Measurements from ENCODE around the gene PCDHGA4. TPM values are rescaled to one million over a fixed set of nuclear protein-coding genes. Genes with fewer than 3 reads are reported as not detected.

Gene PCDHGA4
- total and polyA plus RNA-seq, 10 donors, result 0.04 to 4.5 (median 2.0) TPM

DNA sequence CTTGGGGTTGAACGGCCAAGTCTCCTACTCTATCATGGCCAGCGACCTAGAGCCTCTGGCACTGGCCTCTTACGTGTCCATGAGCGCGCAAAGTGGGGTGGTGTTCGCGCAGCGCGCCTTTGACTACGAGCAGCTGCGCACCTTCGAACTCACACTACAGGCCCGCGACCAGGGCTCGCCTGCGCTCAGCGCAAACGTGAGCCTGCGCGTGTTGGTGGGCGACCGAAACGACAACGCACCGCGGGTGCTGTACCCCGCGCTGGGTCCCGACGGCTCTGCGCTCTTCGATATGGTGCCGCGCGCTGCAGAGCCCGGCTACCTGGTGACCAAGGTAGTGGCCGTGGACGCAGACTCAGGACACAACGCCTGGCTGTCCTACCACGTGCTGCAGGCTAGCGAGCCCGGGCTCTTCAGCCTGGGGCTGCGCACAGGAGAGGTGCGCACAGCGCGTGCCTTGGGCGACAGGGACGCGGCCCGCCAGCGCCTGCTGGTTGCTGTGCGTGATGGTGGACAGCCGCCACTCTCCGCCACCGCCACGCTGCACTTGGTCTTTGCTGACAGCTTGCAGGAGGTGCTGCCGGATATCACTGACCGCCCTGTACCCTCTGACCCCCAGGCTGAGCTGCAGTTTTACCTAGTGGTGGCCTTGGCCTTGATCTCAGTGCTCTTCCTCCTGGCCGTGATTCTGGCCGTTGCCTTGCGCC, 44.9 kb downstream of the PCDHGA4 start:
- Histone ChIP-seq H3K4me1 (no peaks in the 10 kb centered on the region), H3K36me3 (peaks cover 0 to 7% (median 0%) of the 10 kb centered on the region in 6 donors), H3K9me3 (peaks cover 7 to 96% (median 79%) of the 10 kb centered on the region in 8 donors), H3K27me3 (replicated peaks in 1 of 7) (peaks cover 0 to 93% (median 23%) of the 10 kb centered on the region in 7 donors), H3K27ac (no peak overlapping the region), H3K4me3 (peak overlapping the region in 1 of 8 donors; percentile 4)
- intact Hi-C loops (cut with DNase I; ENCODE audit: low total_unique reads), result no loop called here
- WGBS, 5 donors, result 30 to 40% (median 35%) methylated on average over 15 to 61 of the region's 61 CpGs
- TF ChIP-seq POLR2A (IDR thresholded peaks at IDR 0.05), result no peak
- no peak for TF ChIP-seq POLR2AphosphoS5 (IDR thresholded peaks at IDR 0.05)
- TF ChIP-seq, protein P1, sequence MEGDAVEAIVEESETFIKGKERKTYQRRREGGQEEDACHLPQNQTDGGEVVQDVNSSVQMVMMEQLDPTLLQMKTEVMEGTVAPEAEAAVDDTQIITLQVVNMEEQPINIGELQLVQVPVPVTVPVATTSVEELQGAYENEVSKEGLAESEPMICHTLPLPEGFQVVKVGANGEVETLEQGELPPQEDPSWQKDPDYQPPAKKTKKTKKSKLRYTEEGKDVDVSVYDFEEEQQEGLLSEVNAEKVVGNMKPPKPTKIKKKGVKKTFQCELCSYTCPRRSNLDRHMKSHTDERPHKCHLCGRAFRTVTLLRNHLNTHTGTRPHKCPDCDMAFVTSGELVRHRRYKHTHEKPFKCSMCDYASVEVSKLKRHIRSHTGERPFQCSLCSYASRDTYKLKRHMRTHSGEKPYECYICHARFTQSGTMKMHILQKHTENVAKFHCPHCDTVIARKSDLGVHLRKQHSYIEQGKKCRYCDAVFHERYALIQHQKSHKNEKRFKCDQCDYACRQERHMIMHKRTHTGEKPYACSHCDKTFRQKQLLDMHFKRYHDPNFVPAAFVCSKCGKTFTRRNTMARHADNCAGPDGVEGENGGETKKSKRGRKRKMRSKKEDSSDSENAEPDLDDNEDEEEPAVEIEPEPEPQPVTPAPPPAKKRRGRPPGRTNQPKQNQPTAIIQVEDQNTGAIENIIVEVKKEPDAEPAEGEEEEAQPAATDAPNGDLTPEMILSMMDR (IDR thresholded peaks at IDR 0.05 in 8 of 11, conservative IDR thresholded peaks at IDR 0.05 in 3 of 11), result no peak
- no peak for DNase-seq

DNA sequence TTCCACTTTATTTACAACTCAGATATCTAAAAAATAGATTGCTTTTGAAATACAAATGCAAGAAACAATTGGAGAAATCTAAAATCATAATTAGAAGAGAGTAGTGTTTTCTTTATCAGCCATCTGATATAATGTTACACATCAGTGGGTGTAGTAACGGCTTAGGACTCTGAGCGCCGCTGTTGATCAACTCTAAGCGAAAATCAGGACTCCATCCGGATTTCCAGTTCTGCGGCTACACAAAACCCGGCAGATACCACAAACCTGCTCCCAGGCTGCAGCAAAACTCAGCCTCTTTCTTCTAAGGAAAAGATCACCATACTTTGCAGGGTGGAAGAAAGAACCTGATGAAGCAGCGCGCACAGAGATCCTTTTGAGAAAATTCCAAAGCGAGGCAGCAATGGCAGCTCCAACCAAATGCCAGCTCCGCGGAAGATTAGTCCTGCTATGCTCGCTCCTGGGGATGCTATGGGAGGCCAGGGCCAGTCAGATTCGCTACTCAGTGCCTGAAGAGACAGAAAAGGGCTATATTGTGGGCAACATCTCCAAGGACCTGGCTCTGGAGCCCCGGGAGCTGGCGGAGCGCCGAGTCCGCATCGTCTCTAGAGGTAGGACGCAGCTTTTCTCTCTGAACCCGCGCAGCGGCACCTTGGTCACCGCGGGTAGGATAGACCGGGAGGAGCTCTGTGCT, 47.9 kb downstream of the PCDHGA4 start, which contains the start of gene PCDHGA9:
Gene PCDHGA9 (plus strand): TSS at position 226 of the 691 bp plus-strand sequence. CDS start 175 bp downstream, at position 401.
- TF ChIP-seq POLR2A (IDR thresholded peaks at IDR 0.05) (no peak), POLR2AphosphoS5 (IDR thresholded peaks at IDR 0.05) (no peak)
- TF ChIP-seq, protein P1 (IDR thresholded peaks at IDR 0.05 in 8 of 11, conservative IDR thresholded peaks at IDR 0.05 in 3 of 11), result peak in 4 of 11 experiments; percentile 8 to 19 (median 16)
- Histone ChIP-seq H3K27ac (no peak within 1 kb of the TSS), H3K4me3 (peak within 1 kb of the TSS in 4 of 8 donors; percentile 5 to 61 (median 23)), H3K4me1 (no peaks in the 10 kb centered on the region), H3K27me3 (replicated peaks in 1 of 7) (peaks cover 0 to 94% (median 19%) of the 10 kb centered on the region in 7 donors), H3K36me3 (peaks cover 0 to 7% (median 0%) of the 10 kb centered on the region in 6 donors), H3K9me3 (peaks cover 7 to 97% (median 89%) of the 10 kb centered on the region in 8 donors)
- intact Hi-C loops (cut with DNase I; ENCODE audit: low total_unique reads), result no loop called here
- 12 to 30% (median 20%) methylated on average over 23 to 27 of the region's 27 CpGs for WGBS, 5 donors
- DNase-seq, result peak; percentile 59

DNA sequence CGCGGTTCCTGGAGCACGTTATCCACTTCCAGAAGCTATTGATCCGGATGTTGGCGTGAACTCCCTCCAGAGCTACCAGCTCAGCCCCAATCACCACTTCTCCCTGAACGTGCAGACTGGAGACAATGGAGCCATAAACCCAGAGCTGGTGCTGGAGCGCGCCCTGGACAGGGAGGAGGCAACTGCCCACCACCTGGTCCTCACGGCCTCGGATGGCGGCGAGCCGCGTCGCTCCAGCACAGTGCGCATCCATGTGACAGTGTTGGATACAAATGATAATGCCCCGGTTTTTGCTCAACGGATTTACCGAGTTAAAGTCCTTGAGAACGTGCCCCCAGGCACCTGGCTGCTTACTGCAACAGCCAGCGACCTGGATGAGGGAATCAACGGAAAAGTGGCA, 48.6 kb downstream of the PCDHGA4 start:
- H3K27me3 ChIP-seq (replicated peaks in 1 of 7), result peaks cover 0 to 97% (median 25%) of the 10 kb centered on the region in 7 donors
- H3K36me3 ChIP-seq, result peaks cover 0 to 7% (median 0%) of the 10 kb centered on the region in 6 donors
- intact Hi-C loops (cut with DNase I; ENCODE audit: low total_unique reads), result no loop called here
- H3K27ac ChIP-seq, result no peak overlapping the region
- TF ChIP-seq POLR2AphosphoS5 (IDR thresholded peaks at IDR 0.05) (no peak), POLR2A (IDR thresholded peaks at IDR 0.05) (no peak)
- TF ChIP-seq, protein P1 (IDR thresholded peaks at IDR 0.05 in 8 of 11, conservative IDR thresholded peaks at IDR 0.05 in 3 of 11), result no peak
- H3K9me3 ChIP-seq, result peaks cover 7 to 100% (median 92%) of the 10 kb centered on the region in 8 donors
- H3K4me3 ChIP-seq, result peak overlapping the region in 1 of 8 donors; percentile 61
- no peaks in the 10 kb centered on the region for H3K4me1 ChIP-seq
- WGBS, 5 donors, result 28 to 41% (median 34%) methylated on average over 20 to 22 of the region's 22 CpGs
- DNase-seq, result no peak

Other genes starting within 250 kb of the PCDHGA4 start
Only the 30 nearest of the 36 such genes appear.
- gene PCDHB9, start 167.9 kb upstream of the PCDHGA4 start, total RNA-seq, result 1 to 10 TPM in 5 of 7 donors, under 1 TPM in 2; 0.40 to 4.9 (median 1.5) TPM
- gene PCDHB9, start 167.9 kb upstream of the PCDHGA4 start, polyA plus RNA-seq, result under 1 TPM; 0.06 to 0.19 (median 0.09) TPM
- gene PCDHB10, start 162.7 kb upstream of the PCDHGA4 start, total RNA-seq, result 1 to 10 TPM in 4 of 7 donors, under 1 TPM in 3; 0.74 to 2.7 (median 1.4) TPM
- gene PCDHB10, start 162.7 kb upstream of the PCDHGA4 start, polyA plus RNA-seq, result under 1 TPM; 0.09 to 0.26 (median 0.15) TPM
- 1 to 10 TPM in 5 of 7 donors, under 1 TPM in 2; 0.68 to 3.4 (median 1.2) TPM for gene PCDHB11, start 155.4 kb upstream of the PCDHGA4 start, total RNA-seq
- under 1 TPM; 0.07 to 0.19 (median 0.14) TPM for gene PCDHB11, start 155.4 kb upstream of the PCDHGA4 start, polyA plus RNA-seq
- gene PCDHB12, start 146.3 kb upstream of the PCDHGA4 start, total RNA-seq, result 1 to 10 TPM; 1.1 to 2.4 (median 1.8) TPM
- under 1 TPM; 0.11 to 0.16 (median 0.11) TPM for gene PCDHB12, start 146.3 kb upstream of the PCDHGA4 start, polyA plus RNA-seq
- 1 to 10 TPM; 1.4 to 6.8 (median 4.0) TPM for gene PCDHB13, start 141.1 kb upstream of the PCDHGA4 start, total RNA-seq
- under 1 TPM; 0.09 to 0.38 (median 0.12) TPM for gene PCDHB13, start 141.1 kb upstream of the PCDHGA4 start, polyA plus RNA-seq
- gene PCDHB14, start 131.7 kb upstream of the PCDHGA4 start, total RNA-seq, result 1 to 10 TPM; 1.6 to 5.9 (median 2.8) TPM
- under 1 TPM; 0.27 to 0.93 (median 0.30) TPM for gene PCDHB14, start 131.7 kb upstream of the PCDHGA4 start, polyA plus RNA-seq
- gene PCDHB15, start 109.6 kb upstream of the PCDHGA4 start, total RNA-seq, result 1 to 10 TPM; 1.7 to 5.6 (median 3.8) TPM
- gene PCDHB15, start 109.6 kb upstream of the PCDHGA4 start, polyA plus RNA-seq, result 1 to 10 TPM in 1 of 3 donors, under 1 TPM in 2; 0.42 to 1.1 (median 0.72) TPM
- 1 to 10 TPM in 6 of 7 donors, under 1 TPM in 1; 0.57 to 3.0 (median 2.2) TPM for gene SLC25A2, start 51.0 kb upstream of the PCDHGA4 start, total RNA-seq
- under 1 TPM; 0.05 to 0.22 (median 0.07) TPM for gene SLC25A2, start 51.0 kb upstream of the PCDHGA4 start, polyA plus RNA-seq
- gene TAF7, start 34.2 kb upstream of the PCDHGA4 start, total RNA-seq, result 10 to 100 TPM; 67.6 to 80.6 (median 75.7) TPM
- 100 to 1,000 TPM in 2 of 3 donors, 10 to 100 TPM in 1; 91.1 to 112 (median 111) TPM for gene TAF7, start 34.2 kb upstream of the PCDHGA4 start, polyA plus RNA-seq
- gene PCDHGA1, start 24.5 kb upstream of the PCDHGA4 start, total RNA-seq, result under 1 TPM in 6 of 7 donors, not detected in 1; 0.17 to 0.52 (median 0.36) TPM
- gene PCDHGA1, start 24.5 kb upstream of the PCDHGA4 start, polyA plus RNA-seq, result under 1 TPM; 0.04 to 0.06 (median 0.06) TPM
- 1 to 10 TPM in 6 of 7 donors, under 1 TPM in 1; 0.84 to 3.9 (median 1.8) TPM for gene PCDHGA2, start 16.3 kb upstream of the PCDHGA4 start, total RNA-seq
- under 1 TPM; 0.04 to 0.19 (median 0.06) TPM for gene PCDHGA2, start 16.3 kb upstream of the PCDHGA4 start, polyA plus RNA-seq
- 1 to 10 TPM in 5 of 7 donors, under 1 TPM in 2; 0.60 to 4.4 (median 2.1) TPM for gene PCDHGA3, start 11.2 kb upstream of the PCDHGA4 start, total RNA-seq
- gene PCDHGA3, start 11.2 kb upstream of the PCDHGA4 start, polyA plus RNA-seq, result under 1 TPM in 1 of 3 donors, not detected in 2; 0.22 TPM
- 1 to 10 TPM in 6 of 7 donors, under 1 TPM in 1; 0.87 to 3.7 (median 1.6) TPM for gene PCDHGB1, start 4.9 kb upstream of the PCDHGA4 start, total RNA-seq
- gene PCDHGB1, start 4.9 kb upstream of the PCDHGA4 start, polyA plus RNA-seq, result under 1 TPM in 2 of 3 donors, not detected in 1; 0.04 to 0.10 TPM
- 1 to 10 TPM; 1.7 to 4.5 (median 3.5) TPM for gene PCDHGB2, start 5.0 kb downstream of the PCDHGA4 start, total RNA-seq
- gene PCDHGB2, start 5.0 kb downstream of the PCDHGA4 start, polyA plus RNA-seq, result under 1 TPM in 2 of 3 donors, not detected in 1; 0.09 to 0.22 TPM
- gene PCDHGA5, start 9.1 kb downstream of the PCDHGA4 start, total RNA-seq, result 1 to 10 TPM; 1.4 to 3.1 (median 2.3) TPM
- under 1 TPM in 2 of 3 donors, not detected in 1; 0.04 to 0.22 TPM for gene PCDHGA5, start 9.1 kb downstream of the PCDHGA4 start, polyA plus RNA-seq
- gene PCDHGB3, start 15.2 kb downstream of the PCDHGA4 start, total RNA-seq, result 1 to 10 TPM; 1.3 to 5.0 (median 3.9) TPM
- under 1 TPM; 0.06 to 0.38 (median 0.09) TPM for gene PCDHGB3, start 15.2 kb downstream of the PCDHGA4 start, polyA plus RNA-seq
- gene PCDHGA6, start 18.9 kb downstream of the PCDHGA4 start, total RNA-seq, result 1 to 10 TPM; 2.2 to 5.0 (median 4.2) TPM
- under 1 TPM; 0.35 to 0.58 (median 0.54) TPM for gene PCDHGA6, start 18.9 kb downstream of the PCDHGA4 start, polyA plus RNA-seq
- gene PCDHGA7, start 27.7 kb downstream of the PCDHGA4 start, total RNA-seq, result 1 to 10 TPM; 1.2 to 5.4 (median 2.0) TPM
- gene PCDHGA7, start 27.7 kb downstream of the PCDHGA4 start, polyA plus RNA-seq, result under 1 TPM; 0.18 to 0.29 (median 0.22) TPM
- gene PCDHGB4, start 32.7 kb downstream of the PCDHGA4 start, total RNA-seq, result 1 to 10 TPM; 1.6 to 3.9 (median 3.0) TPM
- gene PCDHGB4, start 32.7 kb downstream of the PCDHGA4 start, polyA plus RNA-seq, result under 1 TPM; 0.02 to 0.29 (median 0.14) TPM
- 1 to 10 TPM in 6 of 7 donors, under 1 TPM in 1; 0.70 to 3.9 (median 2.1) TPM for gene PCDHGA8, start 37.6 kb downstream of the PCDHGA4 start, total RNA-seq
- gene PCDHGA8, start 37.6 kb downstream of the PCDHGA4 start, polyA plus RNA-seq, result under 1 TPM in 2 of 3 donors, not detected in 1; 0.04 to 0.13 TPM
- gene PCDHGB5, start 42.9 kb downstream of the PCDHGA4 start, total RNA-seq, result 1 to 10 TPM; 3.9 to 8.0 (median 5.6) TPM
- under 1 TPM; 0.07 to 0.32 (median 0.17) TPM for gene PCDHGB5, start 42.9 kb downstream of the PCDHGA4 start, polyA plus RNA-seq
- 1 to 10 TPM; 2.6 to 9.6 (median 4.7) TPM for gene PCDHGA9, start 47.8 kb downstream of the PCDHGA4 start, total RNA-seq
- gene PCDHGA9, start 47.8 kb downstream of the PCDHGA4 start, polyA plus RNA-seq, result under 1 TPM in 2 of 3 donors, not detected in 1; 0.11 to 0.29 TPM
- 1 to 10 TPM; 3.1 to 6.8 (median 5.2) TPM for gene PCDHGB6, start 53.0 kb downstream of the PCDHGA4 start, total RNA-seq
- under 1 TPM; 0.13 to 0.42 (median 0.20) TPM for gene PCDHGB6, start 53.0 kb downstream of the PCDHGA4 start, polyA plus RNA-seq
- 1 to 10 TPM; 2.5 to 6.9 (median 4.6) TPM for gene PCDHGA10, start 58.0 kb downstream of the PCDHGA4 start, total RNA-seq
- gene PCDHGA10, start 58.0 kb downstream of the PCDHGA4 start, polyA plus RNA-seq, result under 1 TPM; 0.15 to 0.35 (median 0.17) TPM
- gene PCDHGB7, start 62.7 kb downstream of the PCDHGA4 start, total RNA-seq, result 10 to 100 TPM in 2 of 7 donors, 1 to 10 TPM in 5; 5.7 to 11.9 (median 8.1) TPM
- under 1 TPM; 0.14 to 0.42 (median 0.15) TPM for gene PCDHGB7, start 62.7 kb downstream of the PCDHGA4 start, polyA plus RNA-seq
- 1 to 10 TPM; 1.8 to 5.7 (median 3.2) TPM for gene PCDHGA11, start 66.0 kb downstream of the PCDHGA4 start, total RNA-seq
- gene PCDHGA11, start 66.0 kb downstream of the PCDHGA4 start, polyA plus RNA-seq, result under 1 TPM; 0.13 to 0.26 (median 0.18) TPM
- gene PCDHGA12, start 75.5 kb downstream of the PCDHGA4 start, total RNA-seq, result 1 to 10 TPM; 3.3 to 6.3 (median 5.4) TPM
- gene PCDHGA12, start 75.5 kb downstream of the PCDHGA4 start, polyA plus RNA-seq, result under 1 TPM; 0.02 to 0.54 (median 0.12) TPM
- gene PCDHGC3, start 120.9 kb downstream of the PCDHGA4 start, total RNA-seq, result 10 to 100 TPM; 10.7 to 26.7 (median 22.5) TPM
- 10 to 100 TPM in 2 of 3 donors, 1 to 10 TPM in 1; 7.0 to 12.7 (median 10.3) TPM for gene PCDHGC3, start 120.9 kb downstream of the PCDHGA4 start, polyA plus RNA-seq
- gene PCDHGC4, start 130.0 kb downstream of the PCDHGA4 start, total RNA-seq, result 1 to 10 TPM; 1.3 to 3.9 (median 2.6) TPM
- gene PCDHGC4, start 130.0 kb downstream of the PCDHGA4 start, polyA plus RNA-seq, result under 1 TPM in 2 of 3 donors, not detected in 1; 0.03 TPM
- gene PCDHGC5, start 134.1 kb downstream of the PCDHGA4 start, total RNA-seq, result 1 to 10 TPM in 5 of 7 donors, under 1 TPM in 2; 0.93 to 2.5 (median 1.2) TPM
- gene PCDHGC5, start 134.1 kb downstream of the PCDHGA4 start, polyA plus RNA-seq, result under 1 TPM in 2 of 3 donors, not detected in 1; 0.02 to 0.10 TPM

Measured in spleen (tissue), 11 donors.